Caco-2 (cell line): ENCODE data around the gene SVIL. TPM values are rescaled to one million over a fixed set of nuclear protein-coding genes. Genes with fewer than 3 reads are reported as not detected.
A peak's percentile ranks its signal among the peaks of the same experiment; 100 is the strongest.
"Not testable (repeated sequence)": the region's sequence is repeated elsewhere in the genome, so short reads cannot be mapped to it uniquely, and the experiment has no call there.

ENCODE experiments used
- BruUV-seq: library from RNA; stranded (reverse); fragments of 400-500 nt; replicated peaks from 2 replicates; lab custom pipeline; 2021; lab: Mats Ljungman, UMichigan
- CTCF ChIA-PET: fragments of 300-600 bp; sonication (Branson Sonifier 250); formaldehyde crosslinking; loops from one replicate; lab custom pipeline; 2022; ENCODE audit warnings: antibody characterized with exemption; lab: Charles Lee
- POLR2A ChIA-PET: fragments of 300-600 bp; sonication (Branson Sonifier 250); formaldehyde crosslinking; loops from one replicate; lab custom pipeline; 2022; ENCODE audit warnings: antibody characterized with exemption; lab: Charles Lee
- DNase-seq, 2 experiments: peaks; one replicate each; pipeline versions ENCODE4 v3.0.0 to v3.0.0-alpha.2; 2020 to 2022
- H3K27me3 ChIP-seq: replicated peaks from 2 replicates; pipeline ENCODE4 v1.6.0; 2011; ENCODE audit warnings: low read length; ENCODE audit not compliant: control insufficient read depth, insufficient read depth
- H3K36me3 ChIP-seq: 2 replicates; pipeline ENCODE4 v1.5.1; 2011; ENCODE audit warnings: low read length; ENCODE audit not compliant: control insufficient read depth, insufficient read depth
- H3K4me1 ChIP-seq: fragments of 250-450 bp; sonication (Bioruptor Pico); 2 replicates; pipeline ENCODE4 v1.5.1; 2020; ENCODE audit warnings: mild to moderate bottlenecking
- H3K4me3 ChIP-seq: 2 replicates; pipeline ENCODE4 v1.5.1; 2011; ENCODE audit warnings: low read depth, mild to moderate bottlenecking, control low read depth, low read length
- H3K9me3 ChIP-seq: fragments of 250-450 bp; sonication (Bioruptor Pico); 2 replicates; pipeline ENCODE4 v1.5.1; 2020; ENCODE audit warnings: mild to moderate bottlenecking, moderate library complexity
- H3K27ac Mint-ChIP-seq: one replicate; pipeline ENCODE4 v1.8.0; 2022; ENCODE audit warnings: mixed read lengths; ENCODE audit not compliant: unreplicated experiment
- H3K27me3 Mint-ChIP-seq: one replicate; pipeline ENCODE4 v1.8.0; 2022; ENCODE audit warnings: mixed read lengths; ENCODE audit not compliant: insufficient read depth, unreplicated experiment
- H3K36me3 Mint-ChIP-seq: one replicate; pipeline ENCODE4 v1.8.0; 2022; ENCODE audit warnings: mild to moderate bottlenecking, mixed read lengths; ENCODE audit not compliant: insufficient read depth, unreplicated experiment
- H3K4me1 Mint-ChIP-seq: one replicate; pipeline ENCODE4 v1.8.0; 2022; ENCODE audit warnings: low read depth, mixed read lengths; ENCODE audit not compliant: unreplicated experiment
- H3K4me3 Mint-ChIP-seq: one replicate; pipeline ENCODE4 v1.8.0; 2022; ENCODE audit warnings: mild to moderate bottlenecking, moderate library complexity, mixed read lengths; ENCODE audit not compliant: unreplicated experiment
- H3K9me3 Mint-ChIP-seq: one replicate; pipeline ENCODE4 v1.8.0; 2022; ENCODE audit warnings: mixed read lengths; ENCODE audit not compliant: unreplicated experiment
- intact Hi-C: fragments of 100-400 bp; cut with micrococcal nuclease; formaldehyde crosslinking; loops from one replicate; pipeline ENCODE4 v1.10.0; 2022; ENCODE audit not compliant: unreplicated experiment
- total RNA-seq: library from RNA; stranded (reverse); gene quantifications from 2 replicates; pipeline ENCODE4 v1.2.3, GENCODE V29; 2022
- TF ChIP-seq, protein P1 (sequence below), 2 experiments: fragments of 200-600 bp in 1 of 2; IDR thresholded peaks; 1 replicate in 1 of 2; 2 replicates in 1 of 2; pipeline versions ENCODE4 v1.5.1 to v1.8.0; 2011 to 2022; ENCODE audit warnings: antibody characterized with exemption in 1 of 2, control low read depth in 1 of 2, inconsistent platforms in 1 of 2, low read depth in 1 of 2, low read length in 1 of 2, mild to moderate bottlenecking in 1 of 2, moderate library complexity in 1 of 2; ENCODE audit not compliant: insufficient read depth in 1 of 2, severe bottlenecking in 1 of 2, unreplicated experiment in 1 of 2

The SVIL gene
- total RNA-seq, 1 experiment from 2014 or later = 54.4 TPM

DNA sequence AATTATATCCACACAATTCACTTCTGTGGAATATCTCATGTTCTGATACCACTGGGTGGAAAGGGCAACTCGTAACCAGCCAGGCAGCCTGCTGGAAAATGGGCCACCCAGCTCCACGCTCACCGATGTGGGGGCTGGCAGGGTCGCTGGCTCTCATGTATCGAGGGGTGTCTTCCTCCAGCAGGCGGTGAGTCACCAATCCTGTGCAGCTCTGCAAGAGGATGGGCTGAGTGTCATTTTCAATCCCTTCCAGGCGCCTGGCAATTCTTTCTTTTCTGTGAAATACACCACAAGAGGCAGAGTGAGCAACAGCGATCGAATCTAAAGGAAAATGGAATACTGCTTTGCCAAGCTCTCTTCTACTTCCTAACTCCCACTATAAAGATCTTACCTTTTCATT, 80.1 kb downstream of the SVIL start:
- no peaks in the 10 kb centered on the region for H3K27me3 Mint-ChIP-seq
- no peaks in the 10 kb centered on the region for H3K9me3 ChIP-seq
- no peaks in the 10 kb centered on the region for H3K9me3 Mint-ChIP-seq
- H3K4me3 ChIP-seq = no peak overlapping the region
- H3K4me1 Mint-ChIP-seq = no peaks in the 10 kb centered on the region
- CTCF ChIA-PET = interaction anchor here (1.9 kb wide), 1 partner anchor 19 kb away, joined by 9 read pairs; no protein-coding TSS in a partner anchor
- no peak overlapping the region for H3K27ac Mint-ChIP-seq
- intact Hi-C loops = no loop called here
- DNase-seq = no peak
- BruUV-seq = no TSS peak
- peaks cover 46% of the 10 kb centered on the region for H3K36me3 Mint-ChIP-seq
- no peak overlapping the region for H3K4me3 Mint-ChIP-seq
- H3K36me3 ChIP-seq = no peaks in the 10 kb centered on the region; the same call in 1 of the 2 replicates
- no peaks in the 10 kb centered on the region for H3K4me1 ChIP-seq
- POLR2A ChIA-PET = no interaction called here
- no peaks in the 10 kb centered on the region for H3K27me3 ChIP-seq
- TF ChIP-seq, protein P1, sequence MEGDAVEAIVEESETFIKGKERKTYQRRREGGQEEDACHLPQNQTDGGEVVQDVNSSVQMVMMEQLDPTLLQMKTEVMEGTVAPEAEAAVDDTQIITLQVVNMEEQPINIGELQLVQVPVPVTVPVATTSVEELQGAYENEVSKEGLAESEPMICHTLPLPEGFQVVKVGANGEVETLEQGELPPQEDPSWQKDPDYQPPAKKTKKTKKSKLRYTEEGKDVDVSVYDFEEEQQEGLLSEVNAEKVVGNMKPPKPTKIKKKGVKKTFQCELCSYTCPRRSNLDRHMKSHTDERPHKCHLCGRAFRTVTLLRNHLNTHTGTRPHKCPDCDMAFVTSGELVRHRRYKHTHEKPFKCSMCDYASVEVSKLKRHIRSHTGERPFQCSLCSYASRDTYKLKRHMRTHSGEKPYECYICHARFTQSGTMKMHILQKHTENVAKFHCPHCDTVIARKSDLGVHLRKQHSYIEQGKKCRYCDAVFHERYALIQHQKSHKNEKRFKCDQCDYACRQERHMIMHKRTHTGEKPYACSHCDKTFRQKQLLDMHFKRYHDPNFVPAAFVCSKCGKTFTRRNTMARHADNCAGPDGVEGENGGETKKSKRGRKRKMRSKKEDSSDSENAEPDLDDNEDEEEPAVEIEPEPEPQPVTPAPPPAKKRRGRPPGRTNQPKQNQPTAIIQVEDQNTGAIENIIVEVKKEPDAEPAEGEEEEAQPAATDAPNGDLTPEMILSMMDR (IDR thresholded peaks at IDR 0.05; ENCODE audit: insufficient read depth in 1 of 2, low read depth in 1 of 2, low read length in 1 of 2, severe bottlenecking in 1 of 2, unreplicated experiment in 1 of 2) = no peak

DNA sequence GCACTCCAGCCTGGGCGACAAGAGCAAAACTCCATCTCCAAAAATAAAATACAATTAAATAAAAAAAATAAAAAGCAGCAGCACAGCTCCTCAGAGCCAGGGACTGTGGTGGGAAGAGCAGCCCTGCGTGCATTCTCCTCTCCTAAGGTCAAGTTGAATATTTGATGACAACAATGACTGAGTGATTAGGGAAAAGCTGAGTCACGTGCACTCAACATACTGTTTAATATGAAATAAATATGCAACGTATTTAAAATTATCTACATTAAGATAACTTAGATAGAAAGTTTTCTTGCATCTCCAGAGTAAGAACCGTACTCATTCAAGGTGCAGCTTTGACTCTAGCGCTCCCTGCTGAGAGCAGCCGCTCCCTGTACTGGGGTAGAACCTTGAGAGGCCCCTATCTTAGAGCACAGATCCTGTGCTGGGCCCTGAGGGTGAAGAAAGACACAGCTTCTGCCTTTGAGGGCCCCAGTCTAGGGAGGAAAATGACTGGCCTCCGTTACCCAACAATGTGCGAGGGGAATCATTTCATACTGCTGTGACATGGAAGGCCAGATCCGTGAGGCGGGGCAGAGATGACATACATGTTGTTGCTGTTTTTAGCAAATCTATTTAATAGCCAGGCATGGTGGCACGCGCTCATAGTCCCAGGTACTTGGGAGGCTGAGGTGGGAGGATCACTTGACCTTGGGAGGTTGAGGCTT, 81.1 kb downstream of the SVIL start:
- Histone ChIP-seq H3K36me3 (no peaks in the 10 kb centered on the region; the same call in 1 of the 2 replicates), H3K9me3 (no peaks in the 10 kb centered on the region), H3K27me3 (no peaks in the 10 kb centered on the region), H3K4me1 (no peaks in the 10 kb centered on the region), H3K4me3 (no peak overlapping the region)
- Mint-ChIP-seq H3K36me3 (peaks cover 49% of the 10 kb centered on the region), H3K27ac (no peak overlapping the region), H3K4me3 (no peak overlapping the region), H3K4me1 (no peaks in the 10 kb centered on the region), H3K27me3 (no peaks in the 10 kb centered on the region), H3K9me3 (no peaks in the 10 kb centered on the region)
- TF ChIP-seq, protein P1 (IDR thresholded peaks at IDR 0.05; ENCODE audit: insufficient read depth in 1 of 2, low read depth in 1 of 2, low read length in 1 of 2, severe bottlenecking in 1 of 2, unreplicated experiment in 1 of 2) = peak in 1 of 2 experiments; percentile 1
- intact Hi-C loops = no loop called here
- ChIA-PET CTCF (interaction anchor here (1.9 kb wide), 1 partner anchor 18 kb away, joined by 9 read pairs; no protein-coding TSS in a partner anchor), POLR2A (no interaction called here)
- no peak for DNase-seq
- BruUV-seq = no TSS peak

DNA sequence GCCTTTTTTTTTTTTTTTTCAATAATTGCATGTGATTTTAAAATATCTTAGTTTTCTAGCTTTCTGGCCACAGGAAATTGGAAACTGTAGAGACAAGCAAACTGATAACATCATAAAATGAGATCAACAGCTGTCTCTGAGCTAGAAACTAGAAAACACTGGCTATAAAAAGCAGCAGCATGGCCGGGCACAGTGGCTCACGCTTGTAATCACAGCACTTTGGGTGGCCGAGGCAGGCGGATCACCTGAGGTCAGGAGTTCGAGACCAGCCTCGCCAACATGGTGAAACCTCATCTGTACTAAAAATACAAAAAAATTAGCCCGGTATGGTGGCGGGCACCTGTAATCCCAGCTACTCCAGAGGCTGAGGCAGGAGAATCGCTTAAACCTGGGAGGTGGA, 81.7 kb downstream of the SVIL start:
- H3K9me3 Mint-ChIP-seq, H3K9me3 ChIP-seq, H3K27me3 Mint-ChIP-seq, H3K36me3 ChIP-seq, intact Hi-C loops, H3K4me1 ChIP-seq, H3K4me3 Mint-ChIP-seq, DNase-seq, H3K27me3 ChIP-seq, H3K27ac Mint-ChIP-seq, H3K4me3 ChIP-seq, H3K4me1 Mint-ChIP-seq, POLR2A ChIA-PET, BruUV-seq: not testable (repeated sequence)
- peaks cover 55% of the 10 kb centered on the region for H3K36me3 Mint-ChIP-seq
- CTCF ChIA-PET = interaction anchor here (1.2 kb wide), 1 partner anchor 18 kb away, joined by 3 read pairs; no protein-coding TSS in a partner anchor

DNA sequence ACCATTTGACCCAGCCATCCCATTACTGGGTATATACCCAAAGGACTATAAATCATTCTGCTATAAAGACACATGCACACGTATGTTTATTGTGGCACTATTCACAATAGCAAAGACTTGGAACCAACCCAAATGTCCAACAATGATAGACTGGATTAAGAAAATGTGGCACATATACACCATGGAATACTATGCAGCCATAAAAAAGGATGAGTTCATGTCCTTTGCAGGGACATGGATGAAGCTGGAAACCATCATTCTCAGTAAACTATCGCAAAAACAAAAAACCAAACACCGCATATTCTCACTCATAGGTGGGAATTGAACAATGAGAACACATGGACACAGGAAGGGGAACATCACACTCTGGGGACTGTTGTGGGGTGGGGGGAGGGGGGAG, 85.3 kb downstream of the SVIL start:
- peaks cover 61% of the 10 kb centered on the region for H3K36me3 Mint-ChIP-seq
- CTCF ChIA-PET = interaction anchor here (1.5 kb wide), 1 partner anchor 14 kb away, joined by 4 read pairs; no protein-coding TSS in a partner anchor
- BruUV-seq, H3K4me1 ChIP-seq, POLR2A ChIA-PET, intact Hi-C loops, H3K27me3 ChIP-seq, H3K27ac Mint-ChIP-seq, H3K4me3 Mint-ChIP-seq, H3K4me1 Mint-ChIP-seq, DNase-seq, H3K9me3 Mint-ChIP-seq, H3K9me3 ChIP-seq, H3K4me3 ChIP-seq, H3K36me3 ChIP-seq, H3K27me3 Mint-ChIP-seq: not testable (repeated sequence)
